H9 (cell line): ENCODE measurements around the gene OPRPN. TPM values are rescaled to one million over a fixed set of nuclear protein-coding genes. Genes with fewer than 3 reads are reported as not detected.

Source experiments
- DNase-seq: peaks from one replicate; pipeline ENCODE4 v3.0.0-alpha.2; 2017
- H2AFZ ChIP-seq: one replicate; pipeline ENCODE4 v1.6.1; 2013; ENCODE audit warnings: mild to moderate bottlenecking, low read length, control low read depth, moderate library complexity
- H2AK5ac ChIP-seq: 2 replicates; pipeline ENCODE4 v1.6.1; 2013; ENCODE audit warnings: low read length, control low read depth, mixed read lengths; ENCODE audit not compliant: insufficient read length
- H2BK120ac ChIP-seq: one replicate; pipeline ENCODE4 v1.6.1; 2013; ENCODE audit warnings: low read depth, mild to moderate bottlenecking, low read length, control low read depth, inconsistent platforms; ENCODE audit not compliant: poor library complexity, severe bottlenecking
- H2BK12ac ChIP-seq: 2 replicates; pipeline ENCODE4 v1.6.1; 2013; ENCODE audit warnings: low read length, control low read depth, mixed read lengths, low read depth; ENCODE audit not compliant: insufficient read length
- H2BK15ac ChIP-seq: 2 replicates; pipeline ENCODE4 v1.6.1; 2013; ENCODE audit warnings: low read depth, low read length, control low read depth
- H2BK20ac ChIP-seq: one replicate; pipeline ENCODE4 v1.6.1; 2013; ENCODE audit warnings: low read depth, mild to moderate bottlenecking, low read length, control low read depth, inconsistent platforms; ENCODE audit not compliant: poor library complexity, severe bottlenecking
- H2BK5ac ChIP-seq: 2 replicates; pipeline ENCODE4 v1.6.1; 2013; ENCODE audit warnings: low read length, control low read depth, mixed read lengths; ENCODE audit not compliant: insufficient read length
- H3K14ac ChIP-seq: 2 replicates; pipeline ENCODE4 v1.6.1; 2013; ENCODE audit warnings: low read length, control low read depth; ENCODE audit not compliant: insufficient read depth
- H3K18ac ChIP-seq: 2 replicates; pipeline ENCODE4 v1.6.1; 2013; ENCODE audit warnings: low read depth, mild to moderate bottlenecking, mixed read lengths, low read length, control low read depth; ENCODE audit not compliant: insufficient read length
- H3K23ac ChIP-seq: 2 replicates; pipeline ENCODE4 v1.6.1; 2013; ENCODE audit warnings: low read length, control low read depth, mixed read lengths, low read depth; ENCODE audit not compliant: insufficient read length
- H3K23me2 ChIP-seq: 2 replicates; pipeline ENCODE4 v1.6.1; 2013; ENCODE audit warnings: low read depth, mild to moderate bottlenecking, mixed read lengths, low read length, control low read depth; ENCODE audit not compliant: insufficient read length, poor library complexity, severe bottlenecking
- H3K27ac ChIP-seq: 2 replicates; pipeline ENCODE4 v1.5.1; 2013; ENCODE audit warnings: low read length, control low read depth, mixed read lengths, low read depth; ENCODE audit not compliant: insufficient read length
- H3K27me3 ChIP-seq: 2 replicates; pipeline ENCODE4 v1.6.1; 2013; ENCODE audit warnings: low read length, control low read depth, inconsistent platforms; ENCODE audit not compliant: insufficient read depth
- H3K4ac ChIP-seq: 2 replicates; pipeline ENCODE4 v1.6.1; 2013; ENCODE audit warnings: low read depth, mild to moderate bottlenecking, control low read depth, inconsistent platforms, low read length, moderate library complexity
- H3K4me1 ChIP-seq: 2 replicates; pipeline ENCODE4 v1.6.1; 2013; ENCODE audit warnings: low read length, control low read depth, inconsistent platforms; ENCODE audit not compliant: insufficient read depth
- H3K4me2 ChIP-seq: 2 replicates; pipeline ENCODE4 v1.6.1; 2013; ENCODE audit warnings: low read length, control low read depth, mixed read lengths; ENCODE audit not compliant: insufficient read length, insufficient read depth
- H3K56ac ChIP-seq: 2 replicates; pipeline ENCODE4 v1.6.1; 2013; ENCODE audit warnings: low read depth, mild to moderate bottlenecking, mixed read lengths, low read length, control low read depth; ENCODE audit not compliant: insufficient read length
- H3K79me1 ChIP-seq: 2 replicates; pipeline ENCODE4 v1.6.1; 2013; ENCODE audit warnings: low read depth, mild to moderate bottlenecking, moderate library complexity, low read length, control low read depth, inconsistent platforms; ENCODE audit not compliant: insufficient read depth, poor library complexity, severe bottlenecking
- H3K79me2 ChIP-seq: 2 replicates; pipeline ENCODE4 v1.6.1; 2013; ENCODE audit warnings: low read length, control low read depth, inconsistent platforms; ENCODE audit not compliant: insufficient read depth
- H3K9ac ChIP-seq: 2 replicates; pipeline ENCODE4 v1.6.1; 2013; ENCODE audit warnings: low read length, control low read depth, mixed read lengths; ENCODE audit not compliant: insufficient read length; ENCODE audit errors: extremely low read depth
- H3K9me3 ChIP-seq: one replicate; pipeline ENCODE4 v1.6.1; 2013; ENCODE audit warnings: low read depth, low read length, inconsistent platforms; ENCODE audit not compliant: control insufficient read depth
- H3T11ph ChIP-seq: one replicate; pipeline ENCODE4 v1.6.1; 2013; ENCODE audit warnings: mild to moderate bottlenecking, low read length, control low read depth, inconsistent platforms
- H4K20me1 ChIP-seq: one replicate; pipeline ENCODE4 v1.6.1; 2013; ENCODE audit not compliant: control insufficient read depth, insufficient read length, insufficient read depth
- H4K5ac ChIP-seq: 2 replicates; pipeline ENCODE4 v1.6.1; 2013; ENCODE audit warnings: low read depth, mild to moderate bottlenecking, mixed read lengths, low read length, control low read depth; ENCODE audit not compliant: insufficient read length
- H4K8ac ChIP-seq: replicated peaks from 2 replicates; pipeline ENCODE4 v1.6.1; 2013; ENCODE audit warnings: low read length, control low read depth, mixed read lengths, low read depth; ENCODE audit not compliant: insufficient read length
- H4K91ac ChIP-seq: 2 replicates; pipeline ENCODE4 v1.6.1; 2013; ENCODE audit warnings: low read depth, mild to moderate bottlenecking, moderate library complexity, mixed read lengths, low read length, control low read depth; ENCODE audit not compliant: insufficient read length
- H3K27ac Mint-ChIP-seq, 3 experiments: 2 replicates in 2 of 3; 3 replicates in 1 of 3; pipeline ENCODE4 v1.8.0; 2020 to 2021; ENCODE audit warnings: mixed read lengths in 3 of 3, mild to moderate bottlenecking in 1 of 3, moderate library complexity in 1 of 3
- H3K27me3 Mint-ChIP-seq: 2 replicates; pipeline ENCODE4 v1.8.0; 2021; ENCODE audit warnings: low read depth, mild to moderate bottlenecking, moderate library complexity, mixed read lengths
- H3K36me3 Mint-ChIP-seq, 3 experiments: 2 replicates in 2 of 3; 3 replicates in 1 of 3; pipeline ENCODE4 v1.8.0; 2020 to 2021; ENCODE audit warnings: low read depth in 3 of 3, mixed read lengths in 3 of 3; ENCODE audit not compliant: insufficient read depth in 1 of 3
- H3K4me1 Mint-ChIP-seq, 2 experiments: 2 replicates each; pipeline ENCODE4 v1.8.0; 2020; ENCODE audit warnings: mixed read lengths in 2 of 2
- H3K4me3 Mint-ChIP-seq, 2 experiments: 2 replicates in 1 of 2; 3 replicates in 1 of 2; pipeline ENCODE4 v1.8.0; 2020 to 2021; ENCODE audit warnings: mild to moderate bottlenecking in 2 of 2, mixed read lengths in 2 of 2, moderate library complexity in 1 of 2
- H3K9me3 Mint-ChIP-seq, 2 experiments: 2 replicates in 1 of 2; 3 replicates in 1 of 2; pipeline ENCODE4 v1.8.0; 2020; ENCODE audit warnings: mild to moderate bottlenecking in 2 of 2, mixed read lengths in 2 of 2, moderate library complexity in 1 of 2
- CTCF ChIP-seq: fragments of 200-600 bp; sonication (generic); conservative IDR thresholded peaks from 3 replicates; pipeline ENCODE4 v1.8.0; 2021; ENCODE audit warnings: antibody characterized with exemption, mild to moderate bottlenecking
- WGBS: extraction: QIAGEN DNeasy Blood & Tissue Kit; methylation state at CpG from one replicate; pipeline ENCODE4 v1.1.7; 2013; ENCODE audit warnings: missing lambda C conversion rate, low lambda C conversion rate, mixed read lengths; ENCODE audit not compliant: insufficient read length; ENCODE audit errors: extremely low coverage; 5-methylcytosine and 5-hydroxymethylcytosine counted together
- total RNA-seq: library from RNA; stranded (reverse); gene quantifications from 2 replicates; pipeline ENCODE4 v1.2.1, GENCODE V29; 2021

Gene OPRPN
- total RNA-seq, 1 experiment from 2014 or later = not detected

- Histone ChIP-seq H2BK15ac (no peak overlapping the region), H2AK5ac (no peak overlapping the region), H3K56ac (no peak overlapping the region), H3T11ph (no peak overlapping the region), H3K4ac (no peak overlapping the region), H3K18ac (no peak overlapping the region), H2BK12ac (no peak overlapping the region), H2BK5ac (no peak overlapping the region), H3K23ac (no peak overlapping the region), H4K8ac (no peak overlapping the region), H3K9ac (no peak overlapping the region), H4K20me1 (no peaks in the 10 kb centered on the region), H4K91ac (no peak overlapping the region), H3K23me2 (no peaks in the 10 kb centered on the region), H4K5ac (no peak overlapping the region), H2BK20ac (no peak overlapping the region), H3K27ac (no peak overlapping the region), H3K4me1 (no peaks in the 10 kb centered on the region), H3K79me1 (no peaks in the 10 kb centered on the region), H3K9me3 (no peaks in the 10 kb centered on the region), H3K79me2 (no peaks in the 10 kb centered on the region), H2BK120ac (no peak overlapping the region), H3K4me2 (no peak overlapping the region), H3K14ac (no peak overlapping the region), H3K27me3 (no peaks in the 10 kb centered on the region), H2AFZ (no peak overlapping the region)
- no peak overlapping the region for H3K27ac Mint-ChIP-seq
- H3K27me3 Mint-ChIP-seq = no peaks in the 10 kb centered on the region
- peaks cover 0 to 2% of the 10 kb centered on the region in 2 experiments; a peak in 2 of 5 replicates for H3K9me3 Mint-ChIP-seq
- TF ChIP-seq CTCF = no peak
- no peaks in the 10 kb centered on the region for H3K4me1 Mint-ChIP-seq
- H3K36me3 Mint-ChIP-seq = no peaks in the 10 kb centered on the region; a peak in 1 of 7 replicates
- H3K4me3 Mint-ChIP-seq = no peak overlapping the region
- no CpG with 5 or more reads among the region's 3 CpGs for WGBS
- DNase-seq = no peak
These were observed 17.2 kb upstream of the OPRPN start for GRCh38 chr4:70380578-70380977.
